ENCODE data around the gene INPP4A.
"Not testable (repeated sequence)": the region's sequence is repeated elsewhere in the genome, so short reads cannot be mapped to it uniquely, and the experiment has no call there.

INPP4A gene

DNA sequence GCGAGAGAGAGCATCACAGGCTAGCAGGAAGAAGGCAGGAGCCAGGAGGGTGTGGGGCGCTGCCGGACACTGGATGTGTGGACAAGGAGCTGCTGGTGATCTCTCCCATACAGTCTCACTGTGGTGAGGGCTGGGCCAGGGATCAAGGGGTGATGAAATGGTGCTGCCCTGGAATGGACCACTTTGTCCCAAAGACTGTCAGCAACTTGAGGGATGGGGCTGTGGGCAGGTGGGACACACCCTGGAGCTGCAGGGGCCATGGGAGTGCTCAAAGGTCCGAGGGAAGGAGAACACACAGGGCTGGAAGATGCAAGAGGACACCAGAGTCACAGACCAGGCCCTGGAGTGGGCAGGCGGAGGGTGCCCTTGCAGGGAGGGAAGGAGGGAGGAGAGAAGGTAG lies 125.7 kb downstream of the INPP4A start:
- DNase-seq = no peak

DNA sequence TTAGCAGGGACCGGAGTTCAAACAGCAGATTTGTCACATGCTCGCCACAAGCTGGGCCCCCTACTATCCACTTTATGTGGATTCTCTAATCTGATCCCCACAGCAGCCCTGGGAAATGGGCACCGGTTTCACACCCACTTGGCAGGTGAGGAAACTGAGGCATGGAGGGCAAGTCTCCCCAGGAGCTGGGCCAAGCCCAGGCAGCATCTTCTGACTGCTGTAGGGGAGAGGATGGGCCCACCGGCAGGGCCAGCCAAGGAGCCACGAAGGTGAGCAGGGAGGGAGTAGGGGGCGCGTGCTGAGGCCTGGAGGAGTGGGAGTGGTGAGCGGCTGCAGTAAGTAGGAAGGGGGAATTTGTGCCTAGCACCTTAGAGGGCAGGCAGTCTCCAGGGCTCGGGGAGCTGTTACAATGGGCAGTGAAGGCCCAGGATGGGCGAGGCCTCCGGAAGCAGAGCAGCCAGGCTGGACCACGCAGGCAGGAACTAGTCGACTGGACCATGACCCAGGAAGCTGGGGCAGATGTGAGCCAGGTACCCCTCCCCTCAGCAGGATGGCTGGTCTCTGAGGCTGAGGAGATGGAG lies 126.6 kb downstream of the INPP4A start:
- no peak for DNase-seq

DNA sequence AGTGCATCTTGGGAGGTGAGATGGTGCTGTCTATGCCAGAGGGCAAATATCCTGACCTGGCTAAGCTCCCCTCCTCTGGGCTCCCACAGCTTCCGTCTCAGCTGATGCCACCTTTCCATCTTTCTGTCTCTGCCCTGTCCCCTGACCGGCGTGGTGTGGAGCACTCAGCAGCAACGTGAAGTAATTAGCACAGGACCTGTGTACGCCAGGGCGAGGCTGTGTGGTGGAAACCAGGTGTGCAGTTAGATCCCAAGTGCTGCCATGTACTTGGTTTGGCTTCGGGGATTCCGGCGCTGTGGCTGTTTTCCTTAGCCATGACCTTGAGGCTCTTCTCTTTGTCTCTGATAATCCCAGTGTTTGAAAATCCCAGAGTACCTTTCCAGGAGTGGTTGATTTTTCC lies 127.1 kb downstream of the INPP4A start:
- no peak for DNase-seq

DNA sequence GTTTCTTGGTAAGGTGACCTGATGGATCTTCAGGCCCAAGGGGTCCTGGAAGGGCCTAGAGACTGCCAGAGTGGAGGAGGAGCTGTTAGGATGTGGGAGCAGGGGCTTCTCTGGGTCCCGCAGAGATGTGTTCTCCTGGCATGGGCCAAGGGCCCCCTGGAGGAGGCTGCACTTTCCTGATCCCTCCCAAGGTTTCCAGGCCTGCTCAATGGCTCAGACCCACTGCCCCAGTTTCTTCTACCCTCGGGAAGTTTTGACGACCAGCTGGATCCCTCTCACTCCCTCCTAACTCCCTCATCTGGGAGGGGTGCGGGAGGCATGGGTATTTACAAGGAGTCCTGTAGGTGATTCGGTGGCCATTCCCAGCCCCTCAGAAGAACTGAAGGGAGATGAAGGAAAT lies 127.6 kb downstream of the INPP4A start:
- no peak for DNase-seq

DNA sequence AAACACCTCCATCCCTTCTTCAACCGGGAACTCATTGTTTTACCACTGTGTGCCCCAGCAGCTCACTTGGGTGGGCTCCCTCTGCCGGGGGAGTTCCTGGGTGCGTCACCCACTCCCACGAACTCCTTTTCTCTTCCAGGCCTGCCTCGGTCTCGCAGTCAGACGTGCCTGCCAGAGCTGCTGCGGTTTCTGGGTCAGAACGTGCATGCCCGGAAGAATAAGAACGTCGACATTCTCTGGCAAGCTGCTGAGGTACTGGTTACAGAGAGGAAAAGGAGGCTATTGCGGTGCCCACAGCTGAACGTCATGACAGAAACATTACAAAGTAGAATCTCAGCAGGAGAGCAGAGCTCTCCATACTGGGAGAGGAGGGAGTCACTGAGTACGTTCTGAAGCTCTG lies 128.0 kb downstream of the INPP4A start:
- no peak for DNase-seq

DNA sequence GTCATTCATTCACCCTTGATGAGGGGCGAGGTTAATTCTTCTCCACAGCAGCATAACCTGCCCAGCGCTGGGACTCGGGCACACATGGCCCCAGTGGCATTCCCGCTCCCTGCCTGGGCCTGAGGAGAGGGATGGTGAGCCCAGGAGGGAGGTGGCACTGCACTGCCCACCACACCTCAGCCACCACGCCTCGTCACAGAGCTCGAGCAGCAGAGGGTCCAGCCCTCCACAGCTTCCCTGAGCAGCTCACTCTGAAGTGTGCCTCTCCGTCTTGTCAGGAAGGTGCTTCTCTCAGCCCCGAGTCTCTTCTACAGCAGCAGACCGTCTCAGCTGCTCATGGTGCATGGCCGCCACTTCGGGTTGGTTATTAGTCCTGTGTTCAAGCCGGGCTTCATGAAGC lies 128.8 kb downstream of the INPP4A start:
- no peak for DNase-seq

DNA sequence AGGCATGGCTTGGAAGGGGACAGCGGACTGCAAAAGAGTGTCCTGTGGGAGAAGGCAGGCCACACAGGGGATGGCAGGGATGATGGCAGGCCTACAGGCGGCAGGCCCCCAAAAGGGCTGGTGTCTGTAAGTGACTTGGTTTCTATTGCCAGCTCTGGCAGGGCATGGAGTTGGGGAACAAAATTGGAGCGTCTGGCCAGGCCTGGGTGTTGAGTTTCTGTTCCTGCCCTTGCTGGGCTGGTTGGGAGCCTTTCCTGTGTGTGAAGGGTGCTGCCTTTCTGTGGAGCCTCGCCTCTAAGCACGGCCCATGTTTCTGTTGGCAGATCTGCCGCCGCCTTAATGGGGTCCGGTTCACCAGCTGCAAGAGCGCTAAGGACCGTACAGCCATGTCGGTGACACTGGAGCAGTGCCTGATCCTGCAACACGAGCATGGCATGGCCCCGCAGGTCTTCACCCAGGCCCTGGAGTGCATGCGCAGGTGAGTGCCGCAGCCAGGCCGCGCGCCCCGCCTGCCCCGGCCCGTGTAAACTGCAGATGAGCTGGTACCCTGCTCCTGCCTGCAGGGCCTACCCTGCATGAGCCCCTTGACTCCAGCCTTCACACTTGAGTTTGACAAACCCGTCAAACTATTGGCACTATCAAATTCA lies 132.1 kb downstream of the INPP4A start:
- DNase-seq = no peak

DNA sequence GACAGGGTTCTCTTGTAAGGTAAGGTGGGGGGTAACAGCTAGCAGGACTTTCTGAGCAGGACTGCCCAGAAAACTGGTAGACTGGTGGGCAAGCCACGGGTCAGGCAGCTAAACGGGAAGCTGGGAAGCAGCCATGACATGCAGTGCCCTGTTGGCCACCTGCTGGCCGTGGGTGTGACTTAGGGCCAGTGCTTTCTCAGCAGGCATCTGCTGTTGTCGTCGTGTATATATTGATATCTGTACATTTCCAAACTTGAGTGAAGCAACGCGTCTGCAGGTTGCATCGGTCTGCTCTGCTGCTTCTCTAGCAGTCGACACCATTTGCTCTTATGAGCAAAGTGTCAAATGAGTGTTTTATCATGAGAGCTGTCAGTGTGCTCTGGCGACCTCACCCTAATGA lies 132.7 kb downstream of the INPP4A start:
- DNase-seq = no peak

DNA sequence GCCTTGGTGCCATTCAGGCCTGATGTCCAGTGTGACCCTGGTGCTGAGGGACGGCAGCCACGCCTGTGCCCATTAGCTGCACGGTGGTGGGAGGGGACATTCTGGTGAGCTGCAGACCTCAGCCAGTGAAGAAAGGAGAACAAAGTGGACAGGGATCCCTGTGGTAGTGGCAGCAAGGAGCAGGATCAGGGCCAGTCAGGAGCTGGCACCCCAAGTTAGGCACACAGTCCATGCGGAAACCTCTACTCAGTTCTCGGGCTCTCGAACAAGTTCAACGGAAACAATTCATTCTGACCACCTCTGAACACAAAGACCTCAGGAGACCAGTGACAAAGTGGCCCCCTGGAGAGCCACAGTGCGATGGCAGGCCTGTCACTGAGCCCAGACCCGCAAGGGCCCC lies 133.6 kb downstream of the INPP4A start:
- no peak for DNase-seq

DNA sequence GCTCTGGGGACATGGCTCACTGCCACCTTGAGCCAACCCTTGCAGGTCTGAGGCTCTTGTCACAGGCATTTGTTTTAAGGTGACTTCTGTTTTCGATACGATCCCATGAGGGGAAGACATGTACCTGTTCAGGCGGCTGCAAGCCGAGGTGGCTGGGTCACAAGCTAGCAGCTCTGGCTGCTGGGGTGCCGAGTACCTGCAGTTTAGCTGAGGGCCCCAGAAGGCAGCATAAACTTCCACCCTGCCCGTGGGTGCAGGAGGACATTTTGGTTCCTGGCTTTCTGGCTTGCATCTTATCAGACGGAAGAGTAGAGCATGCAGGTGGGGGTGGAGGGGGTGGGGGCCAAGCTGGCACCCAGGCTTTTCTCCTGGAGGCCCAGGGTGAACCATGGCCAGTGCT lies 135.3 kb downstream of the INPP4A start:
- no peak for DNase-seq

DNA sequence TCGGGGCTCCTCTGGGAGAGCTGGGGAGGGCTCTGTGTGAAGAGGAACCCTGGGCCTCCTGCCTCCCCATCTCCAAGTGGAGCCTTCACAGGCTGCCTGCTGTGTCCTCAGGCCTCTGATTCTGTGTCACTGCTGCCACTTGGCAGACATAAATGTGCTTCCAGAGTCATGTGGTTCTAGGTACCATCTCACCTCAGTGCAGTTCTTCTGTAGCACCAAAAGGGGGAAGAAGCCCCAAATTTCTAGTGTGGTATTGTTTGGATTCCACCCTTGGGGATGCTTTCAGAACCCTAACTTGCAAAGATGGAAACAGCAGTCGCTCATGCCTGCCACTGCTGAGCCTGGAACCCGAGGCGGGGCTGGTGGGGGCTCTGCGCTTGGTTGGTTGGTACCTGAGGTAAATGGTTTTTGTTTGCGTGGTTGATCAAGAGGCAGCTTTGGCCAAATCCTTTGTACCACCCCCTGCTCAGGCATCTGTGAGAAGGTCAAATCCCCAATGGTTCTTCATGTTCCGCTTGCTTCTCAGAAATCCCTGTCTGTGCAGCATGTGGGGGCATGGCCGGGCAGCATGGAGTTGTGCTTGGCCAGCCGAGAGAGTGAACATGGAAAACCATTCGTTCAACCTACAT lies 136.1 kb downstream of the INPP4A start:
- DNase-seq = no peak

DNA sequence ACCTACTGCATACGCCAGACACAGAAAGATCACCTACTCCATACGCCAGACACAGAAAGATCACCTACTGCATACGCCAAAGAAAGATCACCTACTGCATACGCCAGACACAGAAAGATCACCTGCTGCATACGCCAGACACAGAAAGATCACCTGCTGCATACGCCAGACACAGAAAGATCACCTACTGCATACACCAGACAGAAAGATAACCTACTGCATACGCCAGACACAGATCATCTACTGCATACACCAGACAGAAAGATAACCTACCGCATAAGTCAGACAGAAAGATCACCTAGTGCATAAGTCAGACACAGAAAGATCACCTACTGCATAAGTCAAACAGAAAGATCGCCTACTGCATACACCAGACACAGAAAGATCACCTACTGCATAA lies 137.9 kb downstream of the INPP4A start:
- no peak for DNase-seq

DNA sequence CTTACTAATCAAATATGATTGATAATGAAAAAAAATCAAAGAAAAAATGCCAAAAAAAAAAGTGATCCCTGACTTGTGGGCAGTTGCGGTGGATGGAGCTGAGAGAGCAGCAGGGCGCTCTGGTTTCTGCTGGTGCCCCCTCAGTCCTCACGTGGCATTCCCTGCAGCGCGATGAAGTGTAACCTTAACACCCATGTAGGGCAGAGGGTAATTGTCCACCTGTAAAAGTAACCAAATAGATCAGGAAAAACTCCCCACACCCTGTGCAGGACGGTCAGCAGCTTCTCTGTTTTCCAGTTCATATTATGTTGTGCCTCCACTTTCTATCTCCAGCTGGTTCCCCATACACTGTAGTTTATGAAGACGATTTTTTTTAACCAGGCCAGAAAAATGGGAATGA lies 138.6 kb downstream of the INPP4A start:
- DNase-seq = no peak

DNA sequence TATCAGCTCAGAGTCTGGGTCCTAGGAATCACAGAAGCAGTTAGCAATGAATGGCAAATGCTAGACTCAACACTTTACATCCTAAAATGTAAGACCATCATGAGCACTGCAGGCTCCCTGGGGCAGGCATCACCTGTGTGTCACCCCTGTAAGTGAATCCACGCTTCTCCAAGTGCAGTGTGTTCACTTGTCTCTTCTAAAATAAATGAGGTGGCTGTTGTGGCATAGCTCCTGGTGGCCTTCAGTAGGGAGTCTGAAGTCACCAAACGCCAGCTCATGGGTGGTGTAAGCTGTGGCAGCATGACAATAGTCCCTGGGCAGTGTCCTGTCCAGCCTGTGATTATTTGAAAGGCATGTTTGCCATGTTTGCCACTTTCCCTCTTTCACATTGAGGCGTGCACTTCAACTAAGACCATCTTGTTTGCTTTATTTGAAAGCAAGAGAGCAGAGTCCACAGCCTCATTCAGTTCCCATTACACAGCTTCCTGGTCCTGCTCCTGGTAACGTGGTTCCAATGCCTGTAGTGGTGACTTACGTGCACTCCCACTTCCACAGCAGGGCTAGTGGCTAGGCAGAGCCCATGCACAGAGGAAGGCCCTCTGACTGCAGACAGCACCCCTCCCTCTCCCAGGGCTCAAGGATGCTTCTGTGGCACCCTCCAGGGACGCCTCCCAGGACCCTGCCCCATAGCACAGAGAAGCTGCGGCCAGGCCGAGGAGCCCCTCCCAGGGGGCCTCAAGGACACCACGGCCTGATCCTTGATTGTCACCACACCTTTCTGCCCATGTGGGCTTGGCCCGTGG lies 139.4 kb downstream of the INPP4A start:
- no peak for DNase-seq

DNA sequence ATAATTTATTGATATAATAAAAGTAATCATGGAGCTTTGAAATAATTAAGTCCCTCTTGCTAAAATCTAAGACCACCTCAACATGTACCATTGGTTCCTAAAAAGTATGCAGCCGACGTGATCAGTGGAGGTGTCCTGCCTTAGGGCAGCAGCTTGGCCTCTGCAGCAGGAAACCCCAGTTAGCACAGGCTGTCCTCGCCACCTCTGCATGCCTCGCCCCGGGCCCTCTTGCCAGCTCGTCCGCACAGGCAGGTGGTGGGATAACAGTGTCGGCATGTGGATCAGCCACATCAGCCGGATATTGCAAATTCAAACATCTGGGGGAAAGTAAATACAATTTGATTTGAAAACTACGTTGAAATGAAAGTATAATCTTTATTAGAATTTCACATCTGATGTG lies 140.7 kb downstream of the INPP4A start:
- DNase-seq = no peak

DNA sequence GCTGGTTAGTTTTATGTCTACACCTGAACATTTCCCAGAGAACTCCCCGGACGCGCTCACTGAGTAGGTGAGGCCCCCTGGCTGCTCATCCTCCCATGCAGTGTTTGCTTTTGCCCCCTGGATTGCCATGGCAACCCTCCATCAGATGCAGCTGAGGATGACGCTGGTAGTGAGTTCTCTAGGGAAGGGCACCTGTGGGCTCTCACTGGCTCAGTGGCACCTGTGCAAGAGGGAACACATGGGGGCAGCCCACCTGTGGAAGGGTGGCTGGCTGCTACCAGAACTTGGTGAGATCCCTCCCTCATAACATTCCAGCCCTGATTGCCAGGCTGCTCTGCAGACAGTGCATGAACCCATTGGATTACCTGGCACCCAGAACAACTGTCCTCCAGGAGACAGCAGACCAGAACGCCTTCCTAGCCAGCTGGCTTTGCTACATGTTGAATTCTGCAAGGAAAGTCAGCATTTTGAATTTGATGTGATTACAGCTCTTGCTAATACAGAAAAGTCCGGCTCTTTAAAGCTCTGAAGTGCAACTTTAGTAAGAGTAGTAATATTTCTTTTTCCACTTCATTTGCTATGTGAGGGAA lies 142.0 kb downstream of the INPP4A start:
- DNase-seq = no peak

DNA sequence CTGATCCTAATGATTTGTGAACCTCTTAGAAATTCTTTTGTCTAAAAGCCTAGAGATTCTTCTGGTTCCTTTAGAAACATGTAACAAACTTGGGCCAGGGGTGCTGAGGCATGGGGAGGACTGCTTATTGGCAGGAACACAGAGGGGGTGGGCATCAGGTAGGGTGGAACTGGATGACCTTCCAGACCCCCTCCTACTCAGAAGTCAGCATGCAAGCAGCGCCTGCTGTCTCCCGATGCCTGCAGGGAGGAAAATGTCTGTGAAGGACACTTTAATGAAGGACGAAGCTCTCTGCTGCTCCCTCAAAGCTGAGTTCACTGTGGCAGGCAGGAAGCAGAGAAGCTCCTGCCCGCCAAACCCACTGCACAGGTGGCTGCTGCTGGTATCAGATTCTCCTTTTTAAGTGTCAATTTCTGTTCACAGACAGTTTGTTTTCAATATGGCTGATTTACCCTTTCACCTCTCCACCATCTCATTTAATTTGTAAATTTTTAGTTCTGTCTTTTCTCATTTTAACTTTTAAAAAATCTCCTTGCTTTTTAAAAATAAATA lies 144.3 kb downstream of the INPP4A start:
- DNase-seq = no peak

DNA sequence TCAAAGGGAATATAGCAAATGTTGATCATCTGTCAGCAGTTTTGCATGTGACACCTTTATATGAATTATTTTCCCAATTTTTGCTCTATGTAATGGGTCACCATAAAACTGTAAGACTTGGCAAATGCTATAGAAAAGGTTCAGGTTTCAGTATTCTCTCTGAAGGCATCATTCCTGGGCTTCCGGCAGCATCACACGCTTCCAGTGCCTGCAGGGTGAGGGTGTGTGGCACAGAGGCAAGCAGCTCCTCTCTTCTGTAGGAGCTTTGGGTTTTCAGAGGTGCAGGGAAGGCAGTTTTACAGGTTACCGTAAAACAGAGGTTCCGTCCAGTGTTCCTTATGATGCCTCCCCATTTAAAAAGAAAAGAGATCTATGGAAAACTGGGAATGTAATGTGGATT lies 144.8 kb downstream of the INPP4A start:
- no peak for DNase-seq

DNA sequence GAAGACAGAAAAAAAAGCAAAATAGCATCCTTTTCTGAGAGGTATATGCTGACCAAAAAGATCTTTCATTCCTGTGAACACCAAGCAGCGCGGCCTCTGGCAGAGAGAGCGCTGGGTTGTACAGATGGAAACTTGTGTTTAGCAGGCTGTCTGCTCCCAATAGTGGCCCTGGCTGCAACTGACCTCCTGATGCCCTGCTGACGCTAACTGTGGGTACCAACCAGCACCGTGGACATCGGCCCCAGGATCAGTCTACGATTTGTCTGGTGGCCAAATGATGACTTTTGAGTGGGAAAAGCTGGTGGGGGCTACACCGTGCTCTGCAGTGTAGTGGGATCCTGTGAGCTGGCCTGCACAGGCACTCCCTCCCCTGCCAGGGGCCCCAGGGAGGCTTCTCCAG lies 147.9 kb downstream of the INPP4A start:
- no peak for DNase-seq

DNA sequence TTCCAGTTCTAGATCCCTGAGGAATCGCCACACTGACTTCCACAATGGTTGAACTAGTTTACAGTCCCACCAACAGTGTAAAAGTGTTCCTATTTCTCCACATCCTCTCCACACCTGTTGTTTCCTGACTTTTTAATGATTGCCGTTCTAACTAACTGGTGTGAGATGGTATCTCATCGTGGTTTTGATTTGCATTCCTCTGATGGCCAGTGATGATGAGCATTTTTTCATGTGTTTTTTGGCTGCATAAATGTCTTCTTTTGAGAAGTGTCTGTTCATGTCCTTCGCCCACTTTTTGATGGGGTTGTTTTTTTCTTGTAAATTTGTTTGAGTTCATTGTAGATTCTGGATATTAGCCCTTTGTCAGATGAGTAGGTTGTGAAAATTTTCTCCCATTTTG lies 150.0 kb downstream of the INPP4A start:
- DNase-seq = not testable (repeated sequence)

DNA sequence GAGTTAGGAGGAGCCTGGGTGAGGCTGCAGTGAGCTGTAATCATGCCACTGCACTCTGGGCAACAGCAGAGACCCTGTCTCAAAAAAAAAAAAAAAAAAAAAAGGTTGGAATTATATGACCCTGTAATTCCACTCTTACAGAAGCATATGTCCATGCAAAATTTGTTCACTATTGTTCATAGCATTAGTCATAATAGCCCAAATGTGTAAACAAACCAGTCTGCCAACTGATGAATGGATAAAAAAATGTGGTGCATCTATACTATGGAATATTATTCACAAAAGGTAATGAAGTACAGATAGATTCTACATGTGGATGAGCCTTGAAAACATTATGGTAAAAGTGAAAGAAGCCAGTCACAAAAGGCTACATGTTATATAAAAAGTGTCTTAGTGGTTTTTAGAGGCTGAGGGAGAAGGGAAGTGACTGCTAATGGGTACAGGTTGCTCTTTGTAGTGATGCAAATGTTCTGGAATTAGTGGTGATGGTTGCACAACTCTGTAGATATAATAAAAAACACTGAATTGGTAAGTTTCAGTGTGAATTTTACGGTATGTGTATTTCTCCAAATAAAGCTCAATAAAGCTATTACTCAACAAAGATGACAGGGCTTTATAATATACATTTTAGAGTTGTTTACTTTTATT lies 154.2 kb downstream of the INPP4A start:
- DNase-seq = no peak

DNA sequence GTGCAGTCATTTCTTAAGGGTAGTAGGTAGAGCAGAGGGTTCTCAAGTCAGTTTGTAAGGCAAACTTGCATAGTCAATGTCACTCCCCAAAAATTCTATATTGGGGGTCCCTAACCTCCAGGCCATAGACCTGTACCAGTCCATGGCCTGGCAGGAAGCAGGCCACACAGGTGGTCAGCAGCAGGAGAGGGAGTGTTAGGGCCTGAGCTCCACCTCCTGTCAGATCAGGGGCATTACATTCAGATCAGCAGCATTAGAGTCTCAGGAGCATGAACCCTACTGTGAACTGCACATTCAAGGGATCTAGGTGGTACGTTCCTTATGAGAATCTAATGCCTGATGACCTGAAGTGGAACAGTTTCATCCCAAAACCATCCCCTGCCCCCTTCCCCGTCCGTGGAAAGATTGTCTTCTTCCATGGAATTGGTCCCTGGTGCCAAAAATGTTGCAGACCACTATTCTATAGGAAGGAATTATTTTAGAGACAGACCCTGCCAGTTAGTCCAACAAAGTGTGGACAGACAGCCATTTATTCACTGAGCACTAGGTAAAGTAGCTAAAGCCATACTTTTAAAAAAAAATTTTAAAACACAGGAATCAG lies 157.0 kb downstream of the INPP4A start:
- no peak for DNase-seq
